TTC549 (cell line): Measurements from ENCODE around the gene MAP9.
"Not testable (repeated sequence)": the region's sequence is repeated elsewhere in the genome, so short reads cannot be mapped to it uniquely, and the experiment has no call there.

ENCODE experiments used
- FAIRE-seq: peaks from 2 replicates; lab custom pipeline; 2012; peaks lifted over from hg19 to GRCh38; lab: Jason Lieb, UNC

Gene MAP9

GRCh38 chr4:155376387-155377268 is at the start of gene MAP9:
Gene MAP9 (minus strand): TSS chr4:155376965. CDS start chr4:155375850, 1,115 bp downstream.
- peak; percentile 94 for FAIRE-seq

DNA sequence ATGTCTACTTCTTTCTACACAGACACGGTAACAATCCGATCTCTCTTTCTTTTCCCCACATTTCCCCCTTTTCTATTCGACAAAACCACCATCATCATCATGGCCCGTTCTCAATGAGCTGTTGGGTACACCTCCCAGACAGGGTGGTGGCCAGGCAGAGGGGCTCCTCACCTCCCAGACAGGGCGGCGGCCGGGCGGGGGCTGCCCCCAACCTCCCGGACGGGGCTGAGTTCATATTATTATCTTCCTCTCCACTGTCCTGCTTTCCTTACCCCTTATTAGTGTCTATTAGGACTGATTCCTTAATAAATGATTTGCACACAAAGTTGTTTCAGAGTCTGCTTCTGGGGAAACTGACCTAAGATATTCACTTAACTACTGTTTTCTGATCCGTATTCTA is 48.0 kb upstream of the MAP9 start:
- FAIRE-seq: not testable (repeated sequence)

DNA sequence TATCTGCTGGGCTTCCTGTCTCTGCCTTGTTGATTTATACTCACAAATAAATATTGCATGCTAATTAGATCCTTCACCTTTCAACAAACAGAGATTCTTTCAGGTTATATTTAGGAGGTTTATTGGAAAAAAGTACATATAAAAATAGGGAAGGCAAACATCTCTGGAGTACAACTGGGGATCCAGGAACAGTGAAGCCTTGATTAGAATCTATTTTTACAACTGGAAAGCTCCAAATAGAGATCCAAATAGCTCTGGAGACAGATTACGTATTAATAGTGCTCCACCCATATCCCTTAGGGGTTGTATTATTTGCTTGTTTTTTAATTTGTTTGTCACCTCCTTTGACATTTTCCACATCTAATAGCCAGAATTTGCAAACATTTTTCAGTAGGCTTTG is 46.9 kb upstream of the MAP9 start:
- no peak for FAIRE-seq

DNA sequence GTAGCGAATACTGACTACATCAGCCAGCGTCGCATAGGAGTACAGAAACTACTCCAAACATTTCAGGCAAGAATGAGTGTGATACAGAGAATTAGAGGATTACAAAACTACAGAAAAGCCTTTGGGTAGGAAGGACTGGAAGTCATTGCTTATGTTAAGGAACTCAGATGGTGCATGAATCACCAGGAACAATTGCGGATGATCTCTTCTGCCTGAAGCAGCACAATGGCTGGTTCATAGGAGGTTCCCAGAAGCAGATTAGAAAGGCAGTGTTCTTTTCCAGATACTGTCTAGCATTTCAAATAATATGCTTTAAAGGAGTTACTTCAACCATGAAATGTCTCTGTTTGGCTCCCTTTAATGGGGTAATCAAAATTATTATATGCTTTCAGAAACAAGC is 42.5 kb upstream of the MAP9 start:
- no peak for FAIRE-seq

GRCh38 chr4:155415662-155416061 is 38.9 kb upstream of the MAP9 start:
- no peak for FAIRE-seq

GRCh38 chr4:155413451-155413850 is 36.7 kb upstream of the MAP9 start:
- no peak for FAIRE-seq

DNA sequence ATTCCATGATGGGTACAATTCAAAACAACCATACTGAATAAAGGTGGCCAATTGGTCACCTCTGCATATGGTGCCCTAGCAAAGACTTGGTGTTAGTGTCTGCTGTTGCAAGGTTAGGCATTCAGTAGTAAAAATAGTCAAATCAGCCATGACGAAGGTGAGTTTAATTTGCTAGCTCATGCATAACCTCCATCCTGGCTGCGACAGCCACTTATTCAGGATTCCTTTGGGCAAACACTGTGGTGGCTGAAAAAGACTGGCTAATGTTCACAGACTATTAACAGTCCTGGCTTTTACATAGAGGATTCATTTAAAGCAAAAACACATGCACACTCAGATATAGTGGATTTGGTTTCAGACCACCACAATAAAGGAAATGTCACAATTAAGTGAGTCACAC is 34.8 kb upstream of the MAP9 start:
- no peak for FAIRE-seq

DNA sequence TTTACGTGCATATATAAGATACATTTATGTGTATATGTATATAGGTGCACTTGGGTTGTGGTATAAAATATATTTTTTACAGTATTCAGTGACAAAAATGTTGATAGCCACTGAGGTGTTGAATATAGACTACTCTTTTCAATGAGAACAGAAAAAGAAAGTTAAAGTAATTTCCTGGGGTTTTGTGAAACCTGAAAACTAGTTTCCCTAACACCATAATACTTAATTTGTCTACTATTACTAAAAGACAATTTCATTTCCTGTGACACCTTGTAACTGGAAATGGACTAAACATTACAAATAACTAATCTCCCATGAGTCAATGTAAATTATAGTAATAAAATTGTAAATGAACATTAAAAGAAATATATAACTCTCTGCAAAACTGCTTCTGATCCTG is 32.0 kb upstream of the MAP9 start:
- FAIRE-seq: no peak

DNA sequence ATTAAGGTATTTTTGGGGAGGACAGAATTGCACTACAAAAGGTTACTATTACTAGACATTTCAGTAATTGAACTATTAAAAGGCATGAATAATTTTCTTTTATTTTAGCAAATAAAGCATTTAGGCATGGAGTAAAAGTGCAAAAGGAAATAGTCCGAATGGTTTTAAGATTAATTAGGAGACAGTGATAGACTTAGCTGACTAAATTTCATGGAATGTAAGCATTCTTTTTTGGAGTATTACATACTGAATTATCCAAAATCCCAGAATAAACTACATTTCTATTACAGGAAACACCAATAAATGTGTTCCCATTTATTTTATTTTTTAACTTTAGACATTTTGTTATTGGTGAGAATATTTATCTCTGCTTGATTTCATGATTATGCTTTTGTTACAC is 30.7 kb upstream of the MAP9 start:
- no peak for FAIRE-seq

DNA sequence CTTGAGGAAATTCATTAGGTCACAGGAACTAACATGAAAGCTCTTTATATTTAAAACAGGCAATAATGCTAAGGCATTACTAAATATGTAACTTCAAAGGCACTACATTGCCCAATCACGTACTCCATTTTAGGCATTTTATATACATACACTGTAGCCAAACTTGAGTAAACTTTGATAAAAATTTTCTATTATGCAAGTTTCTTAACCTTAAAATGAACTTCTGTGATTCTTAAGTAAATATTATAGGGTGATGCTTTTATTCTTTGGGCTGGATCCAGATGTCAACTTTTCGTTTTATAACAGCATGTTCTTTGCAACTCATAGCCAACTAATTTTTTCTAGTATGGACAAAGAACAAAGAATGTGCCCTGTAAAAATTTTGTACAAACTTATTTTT is 28.3 kb upstream of the MAP9 start:
- FAIRE-seq: no peak

- peak; percentile 81 for FAIRE-seq
Measured at GRCh38 chr4:155403886-155404285, 27.1 kb upstream of the MAP9 start.

GRCh38 chr4:155402941-155403340 is 26.2 kb upstream of the MAP9 start:
- no peak for FAIRE-seq

- no peak for FAIRE-seq
Measured at GRCh38 chr4:155400893-155401292, 24.1 kb upstream of the MAP9 start.

GRCh38 chr4:155399974-155400697 is 23.4 kb upstream of the MAP9 start:
- FAIRE-seq: no peak

DNA sequence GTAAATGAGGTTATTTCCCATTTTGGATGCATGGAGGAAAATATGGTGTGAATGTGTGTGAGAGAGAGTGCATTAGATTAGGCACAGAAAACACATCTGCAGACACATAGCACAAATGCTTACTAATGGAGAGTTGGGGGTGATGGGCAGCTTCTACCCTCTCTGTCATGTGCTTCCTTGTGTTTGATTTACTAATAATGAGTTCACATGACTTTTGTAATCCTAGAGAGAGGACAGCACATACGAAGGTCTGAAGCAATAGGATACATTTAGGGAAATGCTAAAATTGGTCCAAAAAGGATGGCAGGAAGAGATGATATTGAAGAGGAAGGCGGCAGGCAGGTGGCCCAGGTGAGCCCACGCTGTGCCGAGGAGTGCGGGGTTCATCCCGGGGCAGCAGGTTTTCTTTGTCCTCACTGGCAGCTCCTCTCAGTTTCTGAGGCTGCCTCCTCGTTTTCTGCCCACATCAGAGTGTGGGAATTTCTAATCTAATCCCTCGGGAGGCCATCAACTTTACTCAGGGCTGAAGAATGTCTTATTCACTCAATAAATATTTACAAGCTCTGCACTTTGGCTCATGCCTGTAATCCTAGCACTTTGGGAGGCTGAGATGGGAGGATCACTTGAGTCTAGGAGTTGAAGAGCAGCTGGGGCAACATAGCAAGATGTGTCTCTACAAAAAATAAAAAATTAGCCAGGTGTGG is 15.9 kb upstream of the MAP9 start:
- no peak for FAIRE-seq

DNA sequence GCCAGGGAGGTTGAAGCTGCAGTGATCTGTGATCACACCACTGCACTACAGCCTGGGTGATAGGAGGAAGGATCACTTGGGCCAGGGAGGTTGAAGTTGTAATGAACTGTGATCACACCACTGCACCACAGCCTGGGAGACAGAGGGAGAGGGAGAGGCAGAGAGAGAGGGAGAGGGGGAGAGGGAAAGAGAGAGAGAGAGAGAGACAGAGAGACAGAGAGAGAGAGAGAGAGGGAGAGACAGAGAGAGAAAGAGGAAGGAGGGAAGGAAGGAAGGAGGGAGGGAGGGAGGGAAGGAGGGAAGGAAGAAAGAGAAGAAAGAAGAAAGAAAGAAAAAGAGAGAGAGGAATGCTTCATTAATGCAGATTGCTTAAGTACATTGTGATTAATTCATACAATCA is 15.2 kb upstream of the MAP9 start:
- no peak for FAIRE-seq

GRCh38 chr4:155388162-155388561 is 11.4 kb upstream of the MAP9 start:
- FAIRE-seq: no peak

DNA sequence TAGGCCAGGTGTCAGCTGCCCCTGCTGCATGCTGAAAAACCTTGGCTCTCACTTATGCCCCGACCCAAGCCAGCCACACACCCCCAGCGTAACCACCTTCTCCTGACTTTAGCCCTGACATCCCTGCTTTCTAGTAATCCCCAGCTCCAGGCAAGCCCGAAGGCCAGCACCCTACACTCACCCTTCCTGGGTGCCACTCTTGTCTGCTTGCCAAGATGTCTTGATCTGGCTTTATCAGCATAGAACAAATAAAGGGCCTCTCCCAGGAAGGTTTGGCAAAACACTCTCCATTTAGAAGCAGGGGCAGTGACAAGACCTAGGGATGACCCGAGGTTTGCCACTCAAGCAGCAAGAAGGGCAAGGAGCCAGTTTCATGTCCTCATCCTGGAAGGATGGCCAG is 6.8 kb upstream of the MAP9 start:
- FAIRE-seq: no peak

DNA sequence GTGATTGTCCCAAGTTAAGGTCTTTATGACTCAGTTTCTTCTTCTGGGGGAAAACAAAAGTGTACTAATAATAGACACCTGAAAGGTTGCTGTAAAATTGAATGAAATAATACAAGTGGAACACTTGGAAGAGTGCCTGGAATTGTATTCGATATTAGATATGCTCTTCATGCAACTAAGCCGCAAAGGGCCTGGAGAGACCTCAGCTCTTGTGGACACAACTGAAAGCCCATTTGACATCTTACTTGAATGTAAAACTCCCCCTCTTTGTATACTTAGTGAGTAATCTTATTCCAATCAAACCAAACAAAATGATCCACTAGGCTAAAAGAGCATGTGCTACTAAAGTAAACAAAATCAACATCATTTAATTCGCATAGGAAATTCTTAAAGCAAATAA is 511 bp upstream of the MAP9 start:
- FAIRE-seq: no peak

DNA sequence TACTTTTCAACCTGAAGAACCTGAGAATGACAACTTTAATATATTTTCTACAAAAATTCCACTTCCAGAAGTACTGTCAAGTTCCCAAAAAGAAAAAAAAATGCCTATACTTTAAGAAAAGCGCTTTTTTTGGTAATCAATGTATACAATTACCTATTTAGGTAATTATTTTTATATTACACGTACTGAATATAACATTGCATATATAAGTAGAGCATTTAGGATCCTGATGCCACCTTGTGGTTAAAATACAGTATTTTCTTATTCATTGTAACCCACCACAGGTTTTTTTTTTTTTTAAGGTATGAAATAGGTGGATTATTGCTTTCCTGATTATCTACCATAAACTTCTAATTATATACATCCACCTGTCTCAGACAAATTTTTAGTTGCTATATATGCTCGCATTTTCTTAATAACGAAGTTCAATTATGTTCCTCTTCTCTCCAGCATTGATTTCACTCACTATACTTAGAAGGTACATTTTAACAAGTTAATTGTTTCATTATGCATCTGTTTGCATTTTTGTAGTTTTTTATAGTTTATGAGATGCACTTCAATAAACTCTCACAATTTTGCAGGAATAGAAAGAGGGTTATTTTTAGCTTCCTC is 5.2 kb downstream of the MAP9 start:
- peak; percentile 83 for FAIRE-seq

DNA sequence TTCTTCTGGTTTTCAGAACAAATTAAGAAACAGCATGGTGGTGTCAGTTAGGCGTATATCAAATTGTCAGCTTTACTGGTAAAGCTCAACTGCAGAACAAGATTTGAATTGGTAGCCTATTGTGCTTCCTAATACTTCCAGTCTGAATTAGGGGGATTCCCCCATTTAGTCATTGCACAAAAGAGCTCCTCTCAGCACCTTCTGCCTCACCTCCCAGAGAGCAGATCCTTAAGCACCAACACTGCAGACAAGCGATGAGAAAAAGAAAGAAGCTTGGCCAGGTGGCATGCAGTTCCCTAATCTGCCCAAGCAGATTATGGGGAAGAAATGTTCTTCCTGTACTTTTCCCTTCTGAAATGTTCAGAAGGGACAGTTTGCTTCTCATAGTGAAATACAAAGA is 9.2 kb downstream of the MAP9 start:
- FAIRE-seq: no peak

DNA sequence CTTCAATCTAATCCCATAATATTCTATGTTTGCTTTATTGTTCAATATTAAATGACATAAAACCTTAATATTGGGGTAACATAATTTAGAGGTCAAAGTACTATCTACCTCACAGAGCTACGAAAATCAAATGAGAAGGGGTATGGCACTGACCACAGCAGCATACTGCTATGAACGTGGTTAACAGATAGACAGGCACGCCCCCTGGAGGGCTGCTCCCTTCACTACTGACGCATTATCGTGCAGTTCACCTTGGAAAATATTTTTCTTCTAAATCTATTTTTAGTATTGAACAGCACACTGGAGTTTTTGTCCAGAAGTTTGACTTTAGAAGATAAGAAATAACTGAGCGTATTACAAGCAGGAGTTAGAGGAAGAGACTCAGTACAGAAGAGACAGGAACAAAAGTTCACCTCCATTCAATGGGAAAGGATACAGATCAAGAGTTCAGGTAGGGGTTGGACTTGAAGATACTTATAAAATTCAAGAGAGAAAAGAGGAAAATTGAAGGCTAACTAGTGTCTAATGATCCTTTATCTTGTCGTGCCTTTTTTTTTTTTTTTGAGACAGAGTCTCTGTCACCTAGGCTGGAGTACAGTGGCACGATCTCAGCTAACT is 22.7 kb downstream of the MAP9 start:
- FAIRE-seq: peak; percentile 63
